Right lobe of liver (tissue), 6 donors: ENCODE data around the gene ING5. TPM values are rescaled to one million over a fixed set of nuclear protein-coding genes. Genes with fewer than 3 reads are reported as not detected.

ENCODE experiments used
- ATAC-seq, 4 donors: fragments of 200-7000 bp; cut with Tn5 transposase; one replicate each; pipeline ENCODE4 v1.9.1; 2020; ENCODE audit warnings: mild to moderate bottlenecking in 4 of 4, moderate library complexity in 4 of 4
- DNase-seq, 3 donors: peaks; one replicate each; pipeline ENCODE4 v3.0.0-alpha.2; 2020
- H3K27ac ChIP-seq, 3 donors: fragments of 200-600 bp; one replicate each; pipeline ENCODE4 v1.8.0; 2022
- H3K27me3 ChIP-seq, 2 donors: fragments of 200-600 bp; one replicate each; pipeline ENCODE4 v1.8.0; 2022
- H3K36me3 ChIP-seq, 4 donors: fragments of 200-600 bp; sonication (generic) in 1 of 4; one replicate each; pipeline versions ENCODE4 v1.5.1 to v1.8.0; 2017 to 2022; ENCODE audit warnings: control low read depth in 1 of 4
- H3K4me1 ChIP-seq, 4 donors: fragments of 200-600 bp; sonication (generic) in 1 of 4; one replicate each; pipeline versions ENCODE4 v1.5.1 to v1.8.0; 2017 to 2022; ENCODE audit warnings: control low read depth in 1 of 4
- H3K4me3 ChIP-seq, 3 donors: fragments of 200-600 bp; one replicate each; pipeline ENCODE4 v1.8.0; 2022
- H3K9me3 ChIP-seq, 4 donors: fragments of 200-600 bp; sonication (generic) in 1 of 4; one replicate each; pipeline versions ENCODE4 v1.5.1 to v1.8.0; 2017 to 2022; ENCODE audit warnings: control low read depth in 1 of 4
- CTCF ChIP-seq, 4 donors: fragments of 200-600 bp in 3 of 4; fragments of 450-650 bp in 1 of 4; IDR thresholded peaks; one replicate each; pipeline versions ENCODE4 v1.5.1 to v1.8.0; 2016 to 2022; ENCODE audit warnings: antibody characterized with exemption in 4 of 4, mild to moderate bottlenecking in 2 of 4
- POLR2A ChIP-seq: fragments of 450-650 bp; IDR thresholded peaks from one replicate; pipeline ENCODE4 v1.6.1; 2017; ENCODE audit warnings: antibody characterized with exemption, mild to moderate bottlenecking
- whole genome bisulfite sequencing: methylation state at CpG from one replicate; pipeline ENCODE4 v1.1.6; 2018; ENCODE audit warnings: low coverage, low lambda C conversion rate; ENCODE audit not compliant: insufficient coverage; ENCODE audit errors: missing lambda C conversion rate; 5-methylcytosine and 5-hydroxymethylcytosine counted together
- intact Hi-C, 2 donors: fragments of 100-400 bp; cut with DNase I; formaldehyde crosslinking; loops; one replicate each; pipeline versions ENCODE4 v1.11.2 to v1.14.1; 2022
- total RNA-seq, 6 experiments: library from RNA; depleted of rRNA in 2 of 6; stranded (reverse); fragments of >200 nt in 2 of 6; fragmentation: NEBNext Ultra II Directional in 3 of 6; extraction: Animal tissue kit (Norgen Biotek cat#: 25700) in 3 of 6; gene quantifications; one replicate each; pipeline versions ENCODE4 v1.1.0 to v1.2.4, GENCODE V29; 2016 to 2023
- donor health status: DM: no; HTN: yes; CAD: no.
- donor health status: DM: no; HTN: no; CAD: no.
- donor health status: DM: no; HTN: no; CAD: no.
- donor health status: DM: no; HTN: yes; CAD: no.
- donor health status: DM: no; HTN: yes; CAD: no.

The ING5 gene
- total RNA-seq, 6 experiments from 2014 or later: 8.2 to 20.3 (median 13.0) TPM

- intact Hi-C loops: no loop called here
These were observed 47.3 kb upstream of the ING5 start for GRCh38 chr2:241654551-241654950.

DNA sequence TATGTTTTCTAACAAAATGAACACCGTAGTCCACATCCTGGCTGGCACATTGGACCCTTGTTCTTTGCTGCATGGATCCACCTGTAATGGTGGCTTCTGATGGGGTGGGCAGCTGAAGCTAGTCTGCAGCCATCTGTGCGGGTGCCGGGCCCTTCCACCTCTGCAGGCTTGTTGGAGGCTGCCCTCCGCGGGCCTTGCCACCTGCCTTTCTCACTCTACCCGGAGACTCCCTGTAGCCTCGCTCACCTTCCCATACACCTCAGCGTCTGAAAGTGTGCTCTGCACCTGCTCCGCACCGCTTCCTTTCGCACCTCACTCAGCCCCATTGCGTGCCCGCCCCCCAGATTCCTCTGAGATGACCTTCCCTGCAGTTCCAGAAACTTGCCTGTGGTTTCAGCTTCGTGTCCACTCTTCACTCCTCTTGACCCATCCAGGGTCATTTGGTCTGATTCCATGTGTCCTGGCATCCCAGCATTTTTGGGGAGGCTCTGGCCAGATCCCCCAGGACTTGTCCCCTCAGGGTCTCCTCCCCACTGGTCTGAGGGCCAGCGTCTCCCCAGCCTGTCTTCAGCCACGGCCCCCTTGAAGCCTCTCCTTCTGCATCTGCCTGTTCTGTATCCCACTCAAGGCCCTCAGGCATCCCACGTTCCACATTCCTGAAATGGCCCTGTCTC, 46.2 kb upstream of the ING5 start:
- no peak overlapping the region for H3K27ac ChIP-seq
- no peaks in the 10 kb centered on the region for H3K4me1 ChIP-seq
- H3K9me3 ChIP-seq: no peaks in the 10 kb centered on the region
- H3K27me3 ChIP-seq: no peaks in the 10 kb centered on the region
- intact Hi-C loops: no loop called here
- H3K4me3 ChIP-seq: no peak overlapping the region
- peaks cover 0 to 48% (median 9%) of the 10 kb centered on the region in 4 donors for H3K36me3 ChIP-seq
- whole genome bisulfite sequencing: 90% methylated on average over 10 of the region's 17 CpGs
- TF ChIP-seq CTCF (IDR thresholded peaks at IDR 0.05): no peak
- DNase-seq (no peak), ATAC-seq (no peak)

More at GRCh38 chr2:241654551-241654950, 47.3 kb upstream of the ING5 start:
- no peaks in the 10 kb centered on the region for H3K27me3 ChIP-seq
- DNase-seq: no peak
- 100% methylated on average over 2 of the region's 12 CpGs for WGBS
- no peak overlapping the region for H3K4me3 ChIP-seq
- H3K9me3 ChIP-seq: no peaks in the 10 kb centered on the region
- no peak for ATAC-seq
- TF ChIP-seq POLR2A (no peak), CTCF (IDR thresholded peaks at IDR 0.05) (no peak)
- peaks cover 0 to 6% (median 0%) of the 10 kb centered on the region in 4 donors for H3K4me1 ChIP-seq
- H3K27ac ChIP-seq: no peak overlapping the region
- H3K36me3 ChIP-seq: peaks cover 0 to 37% (median 9%) of the 10 kb centered on the region in 4 donors

DNA sequence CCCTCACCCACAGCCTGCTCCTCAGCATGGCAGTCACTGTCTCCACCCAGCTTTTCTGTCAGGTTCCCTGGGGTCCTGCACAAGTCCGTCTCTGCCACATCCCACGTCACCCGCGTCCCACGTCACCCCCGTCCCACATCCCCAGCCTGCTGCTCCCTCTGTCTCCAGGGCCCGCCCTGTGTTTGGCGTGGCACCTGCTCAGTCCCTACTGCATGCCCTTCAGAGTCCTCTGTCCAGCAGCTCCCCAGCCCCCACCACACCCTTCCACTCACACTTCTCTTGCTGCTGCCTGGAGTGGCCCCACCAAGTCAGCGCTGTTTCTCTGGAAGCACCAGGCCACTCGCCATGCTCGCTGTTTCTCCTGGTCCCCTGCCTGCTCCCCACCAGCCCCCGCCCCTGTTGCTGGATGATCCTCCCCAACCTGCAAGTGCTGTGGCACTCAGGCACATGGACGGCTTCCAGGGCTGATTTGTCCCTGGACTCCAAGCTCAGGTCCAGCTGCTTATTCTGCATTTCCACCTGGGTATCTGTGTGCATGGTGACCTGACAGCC, 45.6 kb upstream of the ING5 start:
- TF ChIP-seq CTCF (IDR thresholded peaks at IDR 0.05) (no peak), POLR2A (no peak)
- Histone ChIP-seq H3K9me3 (no peaks in the 10 kb centered on the region), H3K4me1 (no peaks in the 10 kb centered on the region), H3K4me3 (no peak overlapping the region), H3K27ac (no peak overlapping the region), H3K27me3 (no peaks in the 10 kb centered on the region), H3K36me3 (peaks cover 0 to 49% (median 9%) of the 10 kb centered on the region in 4 donors)
- ATAC-seq (no peak), DNase-seq (no peak)
- intact Hi-C loops: no loop called here
- 89% methylated on average over 9 of the region's 13 CpGs for WGBS

GRCh38 chr2:241657786-241658254, 44.0 kb upstream of the ING5 start:
- peaks cover 0 to 34% (median 9%) of the 10 kb centered on the region in 4 donors for H3K36me3 ChIP-seq
- intact Hi-C loops: no loop called here
- no peak overlapping the region for H3K27ac ChIP-seq
- 82% methylated on average over 6 of the region's 15 CpGs for WGBS
- no peaks in the 10 kb centered on the region for H3K9me3 ChIP-seq
- H3K4me1 ChIP-seq: no peaks in the 10 kb centered on the region
- no peaks in the 10 kb centered on the region for H3K27me3 ChIP-seq
- ATAC-seq (no peak), DNase-seq (no peak)
- H3K4me3 ChIP-seq: no peak overlapping the region
- TF ChIP-seq CTCF (IDR thresholded peaks at IDR 0.05) (no peak), POLR2A (no peak)
